HG03095 (cell line): ENCODE measurements around the gene MYH14.

Source experiments
- ATAC-seq: cut with Tn5 transposase; IDR thresholded peaks from one replicate; pipeline ENCODE4 v1.9.1; 2021; ENCODE audit warnings: moderate library complexity; ENCODE audit not compliant: unreplicated experiment

MYH14 gene

GRCh38 chr19:50255115-50255514 lies 51.7 kb downstream of the MYH14 start:
- no peak for ATAC-seq

DNA sequence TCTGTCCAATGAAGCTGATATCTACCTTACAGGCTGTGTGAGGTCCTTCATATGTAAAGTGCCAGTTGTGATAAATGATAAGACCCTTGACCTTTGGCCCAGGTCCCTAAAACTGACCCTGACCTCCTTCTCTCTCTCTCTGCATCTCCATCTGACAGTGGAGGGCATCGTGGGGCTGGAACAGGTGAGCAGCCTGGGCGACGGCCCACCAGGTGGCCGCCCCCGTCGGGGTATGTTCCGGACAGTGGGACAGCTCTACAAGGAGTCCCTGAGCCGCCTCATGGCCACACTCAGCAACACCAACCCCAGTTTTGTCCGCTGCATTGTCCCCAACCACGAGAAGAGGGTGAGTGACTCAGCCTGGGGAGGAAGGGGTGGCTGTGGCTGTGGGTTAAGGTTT lies 53.7 kb downstream of the MYH14 start:
- no peak for ATAC-seq

GRCh38 chr19:50258918-50259372 lies 55.5 kb downstream of the MYH14 start:
- no peak for ATAC-seq

- no peak for ATAC-seq
Observed at GRCh38 chr19:50261446-50261970, 58.1 kb downstream of the MYH14 start.

- no peak for ATAC-seq
Observed at GRCh38 chr19:50263176-50263575, 59.8 kb downstream of the MYH14 start.

DNA sequence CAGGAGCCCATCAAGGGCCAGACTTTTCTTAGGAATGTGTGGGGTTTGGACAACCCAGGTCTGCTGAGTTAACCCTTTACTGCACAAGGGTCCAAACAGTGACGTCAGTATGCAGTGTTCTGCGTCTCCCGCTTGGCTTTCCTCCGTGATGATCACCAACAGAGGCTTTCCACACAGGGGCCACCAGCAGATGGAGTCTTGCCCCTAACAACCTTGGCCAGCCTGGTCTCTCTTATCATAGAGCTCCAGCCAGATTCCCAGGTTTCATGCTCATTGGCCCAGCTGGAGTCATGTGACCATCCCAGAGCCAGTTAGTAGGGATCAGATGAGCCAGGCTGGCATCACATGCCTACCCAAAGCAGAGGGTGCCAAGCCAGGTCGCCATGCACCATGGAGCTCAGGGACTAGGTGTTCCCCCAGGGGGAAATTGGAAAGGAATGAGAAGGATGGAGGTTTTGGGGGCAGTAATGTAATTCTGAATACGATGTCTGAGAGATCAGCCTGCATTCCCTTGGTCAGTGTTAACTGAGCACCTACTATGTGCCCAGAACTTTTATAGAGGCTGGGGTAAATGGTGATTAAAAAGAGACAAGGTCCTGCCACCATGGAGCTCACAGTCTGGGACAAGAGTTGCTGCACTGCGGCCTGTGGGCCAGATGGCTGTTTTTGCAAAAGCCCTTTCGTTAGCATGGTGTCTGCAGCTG lies 61.2 kb downstream of the MYH14 start:
- ATAC-seq = no peak

GRCh38 chr19:50266041-50266440 lies 62.6 kb downstream of the MYH14 start:
- no peak for ATAC-seq

DNA sequence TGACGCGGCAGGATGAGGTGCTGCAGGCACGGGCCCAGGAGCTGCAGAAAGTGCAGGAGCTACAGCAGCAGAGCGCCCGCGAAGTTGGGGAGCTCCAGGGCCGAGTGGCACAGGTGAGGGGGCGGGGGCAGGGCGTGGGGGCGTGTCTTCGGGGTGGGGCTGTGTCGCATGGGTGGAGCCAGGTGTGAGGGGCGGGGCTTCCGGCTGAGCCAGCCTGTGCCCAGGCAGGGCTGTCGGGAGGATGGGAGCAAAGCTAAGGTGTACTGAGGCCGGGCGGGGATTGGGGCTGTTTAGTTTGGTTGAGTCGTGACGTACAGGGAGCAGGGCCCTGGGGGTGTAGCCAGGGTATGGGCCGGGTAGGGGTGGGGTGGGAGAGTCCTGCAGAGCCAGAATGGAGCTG lies 63.5 kb downstream of the MYH14 start:
- no peak for ATAC-seq

DNA sequence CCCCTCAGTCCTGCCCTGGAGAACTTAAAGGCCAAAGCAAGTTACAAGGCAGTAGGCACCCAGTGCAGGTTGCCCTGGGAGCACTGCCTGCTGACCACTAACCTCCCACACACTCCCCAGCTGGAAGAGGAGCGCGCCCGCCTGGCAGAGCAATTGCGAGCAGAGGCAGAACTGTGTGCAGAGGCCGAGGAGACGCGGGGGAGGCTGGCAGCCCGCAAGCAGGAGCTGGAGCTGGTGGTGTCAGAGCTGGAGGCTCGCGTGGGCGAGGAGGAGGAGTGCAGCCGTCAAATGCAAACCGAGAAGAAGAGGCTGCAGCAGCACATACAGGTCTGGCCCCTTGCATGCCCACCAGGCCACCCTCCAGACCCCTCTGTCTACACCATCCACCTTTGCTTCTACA lies 64.6 kb downstream of the MYH14 start:
- no peak for ATAC-seq

- ATAC-seq = no peak
Observed at GRCh38 chr19:50268501-50268900, 65.1 kb downstream of the MYH14 start.

DNA sequence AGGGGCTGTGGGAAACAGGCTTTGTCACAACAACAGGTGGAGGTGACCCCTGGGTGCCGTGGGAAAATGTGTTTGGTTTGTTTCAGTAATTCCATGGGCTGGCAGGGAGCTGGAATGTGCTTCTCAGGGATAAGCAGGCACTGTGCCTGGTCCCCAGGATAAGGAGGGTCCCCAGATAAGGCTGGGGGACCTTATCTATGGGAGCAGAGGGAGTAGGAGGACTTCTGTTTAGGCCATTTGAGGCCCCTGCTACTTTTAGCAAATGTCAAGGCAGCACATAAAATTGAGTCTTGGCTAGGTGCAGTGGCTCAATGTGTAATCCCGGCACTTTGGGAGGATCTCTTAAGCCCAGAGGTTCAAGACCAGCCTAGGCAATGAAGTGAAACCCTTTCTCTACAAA lies 66.2 kb downstream of the MYH14 start:
- no peak for ATAC-seq

DNA sequence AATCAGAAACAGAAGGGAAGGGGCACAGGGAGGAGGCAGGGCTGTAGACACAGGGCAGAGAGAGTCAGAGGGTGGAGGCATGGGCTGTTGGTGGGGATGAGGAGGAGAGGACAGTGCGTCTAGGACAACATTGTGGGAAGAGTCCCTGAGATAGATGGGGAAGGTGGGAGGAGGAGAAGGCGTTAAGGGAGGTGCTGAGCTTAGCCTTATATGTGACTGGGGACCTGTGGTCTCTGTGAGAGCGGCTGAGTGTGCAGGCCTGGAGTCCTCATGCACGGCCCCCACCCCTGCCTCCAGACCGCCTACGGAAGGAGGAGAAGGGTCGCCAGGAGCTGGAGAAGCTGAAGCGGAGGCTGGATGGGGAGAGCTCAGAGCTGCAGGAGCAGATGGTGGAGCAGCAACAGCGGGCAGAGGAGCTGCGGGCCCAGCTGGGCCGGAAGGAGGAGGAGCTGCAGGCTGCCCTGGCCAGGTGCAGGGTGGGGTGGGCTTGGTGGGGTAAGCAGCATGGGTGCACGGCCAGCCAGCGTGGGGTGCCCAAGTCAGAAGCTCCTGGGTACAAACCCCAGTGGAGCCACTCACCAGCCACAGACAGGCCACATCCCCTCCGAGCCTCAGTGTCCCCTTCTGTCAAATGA lies 69.0 kb downstream of the MYH14 start:
- no peak for ATAC-seq

DNA sequence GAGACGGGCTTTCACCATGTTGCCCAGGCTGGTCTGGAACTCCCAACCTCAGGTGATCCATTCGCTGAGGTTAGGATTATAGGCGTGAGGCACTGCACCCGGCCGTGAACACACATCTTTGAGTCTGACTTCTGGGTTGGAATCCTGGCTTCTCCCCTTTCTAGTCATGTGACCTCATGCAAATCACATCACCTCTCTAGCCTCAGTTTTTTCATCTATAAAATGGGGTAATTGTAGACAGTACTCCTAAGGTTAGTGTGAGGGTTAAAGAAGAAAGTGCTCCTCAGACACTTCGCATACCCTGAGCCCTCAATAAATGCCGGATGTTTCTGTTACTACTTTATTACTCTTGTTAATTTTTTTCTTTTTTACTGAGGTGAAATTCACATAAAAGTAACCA lies 70.4 kb downstream of the MYH14 start:
- ATAC-seq = no peak

GRCh38 chr19:50275577-50276368 lies 72.4 kb downstream of the MYH14 start:
- ATAC-seq = no peak

- no peak for ATAC-seq
Observed at GRCh38 chr19:50276370-50277063, 73.1 kb downstream of the MYH14 start.

DNA sequence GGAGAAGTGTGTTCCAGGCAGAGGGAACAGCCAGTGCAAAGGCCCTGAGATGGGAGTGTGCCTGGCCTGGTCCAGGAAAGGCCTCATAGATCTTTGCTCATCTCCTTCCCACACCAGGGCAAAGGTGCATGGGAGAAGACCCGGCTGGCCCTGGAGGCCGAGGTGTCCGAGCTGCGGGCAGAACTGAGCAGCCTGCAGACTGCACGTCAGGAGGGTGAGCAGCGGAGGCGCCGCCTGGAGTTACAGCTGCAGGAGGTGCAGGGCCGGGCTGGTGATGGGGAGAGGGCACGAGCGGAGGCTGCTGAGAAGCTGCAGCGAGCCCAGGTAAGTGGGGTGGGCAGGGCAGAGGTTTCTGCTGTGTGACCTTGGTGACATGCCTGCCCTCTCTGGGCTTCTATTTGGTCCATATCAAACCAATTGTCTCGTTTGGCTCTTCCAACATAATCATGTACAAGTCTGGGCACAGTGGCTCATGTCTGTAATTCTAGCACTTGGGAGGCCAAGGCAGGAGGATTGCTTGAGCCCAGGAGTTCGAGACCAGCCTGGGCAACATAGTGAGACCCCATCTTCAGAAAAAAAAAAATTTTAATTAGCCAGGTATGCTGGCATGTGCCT lies 74.7 kb downstream of the MYH14 start:
- ATAC-seq = no peak

GRCh38 chr19:50280074-50280473 lies 76.7 kb downstream of the MYH14 start:
- no peak for ATAC-seq

DNA sequence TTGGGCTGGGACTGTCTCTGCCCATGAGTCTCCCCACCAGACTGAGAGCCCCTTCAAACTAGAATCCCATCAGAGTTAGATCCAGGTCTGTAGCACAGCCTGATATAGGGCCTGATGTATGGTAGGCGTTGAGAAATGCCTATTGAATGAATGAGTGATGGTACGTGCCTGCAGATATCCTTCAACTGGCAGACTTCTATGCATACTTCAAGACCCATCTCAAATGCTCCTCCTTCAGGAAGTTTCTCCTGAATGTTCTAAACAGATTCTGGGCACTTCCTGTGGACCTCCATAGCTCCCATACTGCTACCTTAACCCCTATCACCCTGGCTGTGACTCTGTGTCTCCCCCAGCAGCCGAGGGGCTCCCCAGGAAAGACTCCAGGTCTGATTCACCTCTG lies 77.6 kb downstream of the MYH14 start:
- no peak for ATAC-seq

DNA sequence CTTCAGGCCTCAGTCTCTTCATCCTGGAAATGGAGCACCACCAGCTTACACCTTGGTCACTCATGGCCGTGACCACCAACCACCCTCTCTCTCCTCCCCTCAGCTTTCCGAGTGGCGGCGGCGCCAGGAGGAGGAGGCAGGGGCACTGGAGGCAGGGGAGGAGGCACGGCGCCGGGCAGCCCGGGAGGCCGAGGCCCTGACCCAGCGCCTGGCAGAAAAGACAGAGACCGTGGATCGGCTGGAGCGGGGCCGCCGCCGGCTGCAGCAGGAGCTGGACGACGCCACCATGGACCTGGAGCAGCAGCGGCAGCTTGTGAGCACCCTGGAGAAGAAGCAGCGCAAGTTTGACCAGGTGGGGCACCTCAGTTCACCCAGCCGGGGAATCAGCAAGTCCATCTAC lies 78.1 kb downstream of the MYH14 start:
- ATAC-seq = no peak

- no peak for ATAC-seq
Observed at GRCh38 chr19:50285833-50286232, 82.4 kb downstream of the MYH14 start.

- no peak for ATAC-seq
Observed at GRCh38 chr19:50286443-50286842, 83.0 kb downstream of the MYH14 start.
